GM18867 (cell line): ENCODE results near the gene IL32.
A peak's percentile ranks its signal among the peaks of the same experiment; 100 is the strongest.

Experiments
- ATAC-seq: cut with Tn5 transposase; IDR thresholded peaks from one replicate; pipeline ENCODE4 v1.9.1; 2021; ENCODE audit warnings: mild to moderate bottlenecking, moderate library complexity; ENCODE audit not compliant: unreplicated experiment

The IL32 gene

GRCh38 chr16:3065069-3065741 lies at the start of gene IL32:
Gene IL32, plus strand, starts transcription at chr16:3065640. Its CDS starts 172 bp downstream, at chr16:3065812.
- ATAC-seq = no peak

GRCh38 chr16:3015865-3016521 lies 49.4 kb upstream of the IL32 start:
- no peak for ATAC-seq

- no peak for ATAC-seq
Observed at GRCh38 chr16:3017344-3017743, 48.1 kb upstream of the IL32 start.

- no peak for ATAC-seq
Observed at GRCh38 chr16:3017794-3018506, 47.5 kb upstream of the IL32 start, which contains the start of gene CLDN6. Gene CLDN6, minus strand, starts transcription at chr16:3018183. Its CDS starts 2,162 bp downstream, at chr16:3016021.

GRCh38 chr16:3019594-3020246 lies 45.7 kb upstream of the IL32 start:
- no peak for ATAC-seq

GRCh38 chr16:3020247-3020603 lies 45.2 kb upstream of the IL32 start, which contains the start of gene TNFRSF12A:
Gene TNFRSF12A, plus strand, starts transcription at chr16:3020368. Its CDS starts 30 bp downstream, at chr16:3020398.
- ATAC-seq = no peak

- no peak for ATAC-seq
Observed at GRCh38 chr16:3020604-3021448, 44.6 kb upstream of the IL32 start.

GRCh38 chr16:3021449-3022207 lies 43.8 kb upstream of the IL32 start:
- ATAC-seq = no peak

GRCh38 chr16:3022208-3022683 lies 43.2 kb upstream of the IL32 start:
- no peak for ATAC-seq

- ATAC-seq = no peak
Observed at GRCh38 chr16:3022684-3023414, 42.6 kb upstream of the IL32 start.

- no peak for ATAC-seq
Observed at GRCh38 chr16:3023415-3023668, 42.1 kb upstream of the IL32 start.

GRCh38 chr16:3023669-3024478 lies 41.6 kb upstream of the IL32 start, which contains the start of the genes HCFC1R1 and THOC6:
Gene HCFC1R1, minus strand, starts transcription at chr16:3023942. Its CDS starts 1 bp downstream, at chr16:3023941.
Gene THOC6, plus strand, starts transcription at chr16:3024035. Its CDS starts 292 bp downstream, at chr16:3024327.
- ATAC-seq = peak; percentile 77

GRCh38 chr16:3025032-3026002 lies 40.1 kb upstream of the IL32 start:
- ATAC-seq = no peak

- no peak for ATAC-seq
Observed at GRCh38 chr16:3026003-3026378, 39.4 kb upstream of the IL32 start.

GRCh38 chr16:3026609-3027488 lies 38.6 kb upstream of the IL32 start:
- no peak for ATAC-seq

GRCh38 chr16:3027489-3027795 lies 38.0 kb upstream of the IL32 start:
- ATAC-seq = no peak
